AG04450 (cell line): ENCODE measurements around the gene C1QTNF8. TPM values are rescaled to one million over a fixed set of nuclear protein-coding genes. Genes with fewer than 3 reads are reported as not detected.

Experiments
- CTCF ChIA-PET: fragments of 300-600, 350-600 bp; formaldehyde crosslinking; extraction: SDS; loops from one replicate; lab custom pipeline; 2022; ENCODE audit warnings: antibody characterized with exemption, inconsistent platforms; lab: Charles Lee
- POLR2A ChIA-PET: fragments of 350-600 bp; formaldehyde crosslinking; extraction: SDS; loops from one replicate; lab custom pipeline; 2021; ENCODE audit warnings: antibody characterized with exemption, inconsistent platforms; lab: Yijun Ruan, JAX
- DNase-seq: peaks from one replicate; pipeline ENCODE4 v3.0.0-alpha.2; 2011; ENCODE audit warnings: low read depth, low spot score
- H3K27ac ChIP-seq: one replicate; pipeline ENCODE4 v1.5.1; 2012; ENCODE audit warnings: low read depth, low read length, control low read depth
- H3K27me3 ChIP-seq: one replicate; pipeline ENCODE4 v1.6.0; 2012; ENCODE audit warnings: low read length; ENCODE audit not compliant: control insufficient read depth, insufficient read depth
- H3K4me3 ChIP-seq: 2 replicates; pipeline ENCODE4 v1.5.1; 2011; ENCODE audit warnings: mild to moderate bottlenecking, low read depth, low read length, control low read depth
- H3K9me3 ChIP-seq: 2 replicates; pipeline ENCODE4 v1.5.1; 2012; ENCODE audit warnings: low read length; ENCODE audit not compliant: control insufficient read depth, insufficient read depth
- polyA plus RNA-seq: library from polyadenylated mRNA; depleted of rRNA; stranded (reverse); fragments of >200 nt; gene quantifications from 2 replicates; pipeline ENCODE4 v1.2.3, GENCODE V29; 2011
- TF ChIP-seq, protein P1 (sequence below): IDR thresholded peaks from 2 replicates; pipeline ENCODE4 v1.5.1; 2011; ENCODE audit warnings: low read depth, low read length, control low read depth, inconsistent platforms

The C1QTNF8 gene
- polyA plus RNA-seq, 1 experiment = not detected

DNA sequence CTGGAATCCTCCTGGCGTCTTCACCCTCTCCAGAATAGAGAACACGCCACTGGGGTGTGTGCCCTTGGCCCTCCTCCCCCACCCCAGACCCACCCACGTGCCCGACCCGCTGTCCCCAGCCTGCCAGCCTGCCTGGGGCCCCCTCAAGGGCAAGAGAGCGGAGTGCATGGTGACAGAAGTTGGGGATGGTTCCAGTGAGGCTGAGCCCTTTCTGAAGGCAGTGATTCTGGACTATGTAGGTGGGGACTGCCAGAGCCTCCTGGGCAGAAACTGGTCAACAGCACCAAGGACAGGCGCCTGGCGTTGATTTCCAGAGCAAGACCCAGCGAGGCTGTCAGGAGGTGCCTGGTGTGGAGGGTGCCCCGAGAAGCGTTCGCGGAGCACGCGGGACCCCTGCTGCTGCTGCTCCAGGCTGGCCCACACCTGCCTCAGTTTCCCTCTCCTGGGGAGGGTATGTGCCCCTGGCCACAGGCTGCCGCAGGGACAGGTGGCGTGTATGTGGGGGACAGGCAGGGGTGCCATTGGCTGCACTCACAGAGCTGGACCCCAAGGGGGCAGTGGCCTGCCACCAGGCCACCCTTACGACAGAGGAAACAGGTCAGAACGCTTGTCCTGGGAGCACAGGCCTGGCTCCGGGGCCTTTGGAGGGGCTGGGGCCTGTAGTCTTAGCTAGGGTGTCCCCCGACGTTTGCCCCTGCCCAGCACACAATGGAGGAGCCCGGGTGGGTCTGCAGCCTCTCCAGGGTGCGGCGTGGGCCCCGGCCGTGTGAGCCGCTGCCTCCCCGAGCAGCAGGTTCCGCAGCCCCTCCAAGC lies 22.3 kb downstream of the C1QTNF8 start:
- DNase-seq = no peak
- TF ChIP-seq, protein P1, sequence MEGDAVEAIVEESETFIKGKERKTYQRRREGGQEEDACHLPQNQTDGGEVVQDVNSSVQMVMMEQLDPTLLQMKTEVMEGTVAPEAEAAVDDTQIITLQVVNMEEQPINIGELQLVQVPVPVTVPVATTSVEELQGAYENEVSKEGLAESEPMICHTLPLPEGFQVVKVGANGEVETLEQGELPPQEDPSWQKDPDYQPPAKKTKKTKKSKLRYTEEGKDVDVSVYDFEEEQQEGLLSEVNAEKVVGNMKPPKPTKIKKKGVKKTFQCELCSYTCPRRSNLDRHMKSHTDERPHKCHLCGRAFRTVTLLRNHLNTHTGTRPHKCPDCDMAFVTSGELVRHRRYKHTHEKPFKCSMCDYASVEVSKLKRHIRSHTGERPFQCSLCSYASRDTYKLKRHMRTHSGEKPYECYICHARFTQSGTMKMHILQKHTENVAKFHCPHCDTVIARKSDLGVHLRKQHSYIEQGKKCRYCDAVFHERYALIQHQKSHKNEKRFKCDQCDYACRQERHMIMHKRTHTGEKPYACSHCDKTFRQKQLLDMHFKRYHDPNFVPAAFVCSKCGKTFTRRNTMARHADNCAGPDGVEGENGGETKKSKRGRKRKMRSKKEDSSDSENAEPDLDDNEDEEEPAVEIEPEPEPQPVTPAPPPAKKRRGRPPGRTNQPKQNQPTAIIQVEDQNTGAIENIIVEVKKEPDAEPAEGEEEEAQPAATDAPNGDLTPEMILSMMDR = no peak
- Histone ChIP-seq H3K27me3 (peaks cover 25% of the 10 kb centered on the region), H3K4me3 (no peak overlapping the region), H3K9me3 (no peaks in the 10 kb centered on the region; the same call in 1 of the 2 replicates), H3K27ac (no peak overlapping the region)
- POLR2A ChIA-PET = no interaction called here
- CTCF ChIA-PET = no interaction called here

DNA sequence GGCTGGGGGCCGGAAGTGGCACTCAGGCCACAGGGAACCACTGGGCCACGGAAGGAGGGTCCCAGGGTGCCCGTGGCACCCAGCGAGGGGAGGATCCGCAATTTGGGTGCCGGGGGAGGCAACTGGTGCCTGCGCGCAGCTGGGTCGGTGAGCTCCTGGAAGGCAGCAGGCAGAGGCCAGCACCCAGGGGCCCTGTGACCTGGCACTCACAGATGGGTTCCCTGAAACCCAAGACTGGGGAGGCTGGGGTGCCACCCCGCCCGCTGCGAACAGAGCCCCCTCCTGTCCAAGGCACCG lies 22.8 kb downstream of the C1QTNF8 start:
- DNase-seq = no peak
- Histone ChIP-seq H3K4me3 (no peak overlapping the region), H3K27ac (no peak overlapping the region), H3K27me3 (peaks cover 25% of the 10 kb centered on the region), H3K9me3 (no peaks in the 10 kb centered on the region; the same call in 1 of the 2 replicates)
- TF ChIP-seq, protein P1 = no peak
- POLR2A ChIA-PET = no interaction called here
- CTCF ChIA-PET = no interaction called here

DNA sequence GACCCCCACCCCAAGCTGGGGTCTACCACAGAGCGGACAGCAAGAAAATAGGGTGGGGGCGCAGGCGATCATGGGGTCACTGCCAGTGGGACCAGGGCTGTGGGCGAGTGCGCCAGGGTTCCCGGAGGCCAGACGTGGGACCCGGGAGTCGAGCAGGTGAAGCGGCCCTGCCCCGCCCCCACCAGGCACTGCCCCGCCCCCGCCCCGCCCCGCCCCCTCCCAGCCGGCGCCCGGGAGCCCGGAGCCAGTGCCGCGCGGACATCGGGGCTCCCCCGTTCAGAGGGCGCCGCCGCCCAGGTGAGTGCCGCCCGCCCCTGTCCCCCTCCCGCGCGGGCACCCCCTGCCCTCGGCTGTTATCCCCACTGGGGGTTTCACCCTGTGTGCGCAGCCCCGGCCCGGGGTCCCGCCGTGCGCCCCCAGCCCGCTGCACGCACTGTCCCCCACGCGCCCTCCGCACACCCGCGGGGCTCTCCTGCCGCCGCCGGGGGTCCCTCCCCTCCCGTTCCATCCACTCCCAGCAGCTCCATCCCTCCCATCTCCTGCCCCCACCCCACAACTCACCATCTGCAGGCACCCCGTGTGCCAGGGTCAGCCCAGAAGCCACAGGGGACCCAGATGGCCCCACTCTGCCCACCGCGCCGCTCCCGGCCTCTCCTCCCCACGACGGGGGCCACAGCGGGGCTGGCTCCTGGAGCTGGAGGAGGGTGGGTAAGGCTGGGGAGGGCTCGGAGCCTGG lies 23.4 kb downstream of the C1QTNF8 start, which contains the start of gene SSTR5:
TSS of gene SSTR5 (plus strand) at position 222 of the 736 bp plus-strand sequence. CDS start 6,122 bp downstream, outside the sequence.
- H3K27me3 ChIP-seq = peaks cover 27% of the 10 kb centered on the region
- no peaks in the 10 kb centered on the region; the same call in 1 of the 2 replicates for H3K9me3 ChIP-seq
- no peak for DNase-seq
- ChIA-PET POLR2A (no interaction called here), CTCF (no interaction called here)
- H3K4me3 ChIP-seq = no peak within 1 kb of the TSS
- TF ChIP-seq, protein P1 = no peak
- no peak within 1 kb of the TSS for H3K27ac ChIP-seq

DNA sequence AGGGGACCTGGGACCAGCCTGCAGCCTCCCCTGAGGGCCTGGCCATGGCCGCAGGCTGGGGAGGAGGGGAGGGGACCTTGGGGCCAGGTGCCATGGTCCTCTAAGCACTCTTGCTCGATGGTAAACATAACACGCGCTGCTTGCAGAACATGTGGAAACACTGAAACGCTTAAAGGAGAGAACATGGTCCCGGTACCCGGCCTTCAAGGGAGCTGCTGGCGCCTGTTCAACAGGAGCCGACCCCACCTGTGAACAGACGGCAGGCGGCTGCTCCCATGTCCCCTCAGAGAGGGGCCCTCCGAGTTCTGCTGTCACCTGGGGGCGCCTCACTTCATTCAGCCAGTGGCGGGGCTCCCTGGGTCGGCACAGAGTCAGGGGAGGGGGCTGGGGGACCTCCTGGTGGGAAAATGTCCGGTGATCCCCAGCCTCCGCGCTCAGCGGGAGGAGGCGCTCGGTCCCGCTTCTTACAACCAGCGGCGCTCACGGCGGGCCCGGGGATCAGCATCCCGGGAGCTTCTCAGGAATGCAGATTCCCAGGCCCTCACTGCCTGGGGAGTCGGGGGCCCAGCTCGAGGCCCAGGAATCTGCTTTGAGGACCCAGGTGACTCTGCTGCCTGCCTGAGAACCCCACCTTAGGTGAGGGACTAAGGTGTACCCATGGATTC lies 24.4 kb downstream of the C1QTNF8 start:
- Histone ChIP-seq H3K9me3 (no peaks in the 10 kb centered on the region; the same call in 1 of the 2 replicates), H3K27ac (no peak overlapping the region), H3K27me3 (peaks cover 25% of the 10 kb centered on the region), H3K4me3 (no peak overlapping the region)
- TF ChIP-seq, protein P1 = no peak
- POLR2A ChIA-PET = interaction anchor here (0.6 kb wide), 1 partner anchor 24 kb away, joined by 3 read pairs; no protein-coding TSS in a partner anchor
- CTCF ChIA-PET = no interaction called here
- DNase-seq = no peak
